ENCODE data around the gene MAST4.

Gene MAST4

DNA sequence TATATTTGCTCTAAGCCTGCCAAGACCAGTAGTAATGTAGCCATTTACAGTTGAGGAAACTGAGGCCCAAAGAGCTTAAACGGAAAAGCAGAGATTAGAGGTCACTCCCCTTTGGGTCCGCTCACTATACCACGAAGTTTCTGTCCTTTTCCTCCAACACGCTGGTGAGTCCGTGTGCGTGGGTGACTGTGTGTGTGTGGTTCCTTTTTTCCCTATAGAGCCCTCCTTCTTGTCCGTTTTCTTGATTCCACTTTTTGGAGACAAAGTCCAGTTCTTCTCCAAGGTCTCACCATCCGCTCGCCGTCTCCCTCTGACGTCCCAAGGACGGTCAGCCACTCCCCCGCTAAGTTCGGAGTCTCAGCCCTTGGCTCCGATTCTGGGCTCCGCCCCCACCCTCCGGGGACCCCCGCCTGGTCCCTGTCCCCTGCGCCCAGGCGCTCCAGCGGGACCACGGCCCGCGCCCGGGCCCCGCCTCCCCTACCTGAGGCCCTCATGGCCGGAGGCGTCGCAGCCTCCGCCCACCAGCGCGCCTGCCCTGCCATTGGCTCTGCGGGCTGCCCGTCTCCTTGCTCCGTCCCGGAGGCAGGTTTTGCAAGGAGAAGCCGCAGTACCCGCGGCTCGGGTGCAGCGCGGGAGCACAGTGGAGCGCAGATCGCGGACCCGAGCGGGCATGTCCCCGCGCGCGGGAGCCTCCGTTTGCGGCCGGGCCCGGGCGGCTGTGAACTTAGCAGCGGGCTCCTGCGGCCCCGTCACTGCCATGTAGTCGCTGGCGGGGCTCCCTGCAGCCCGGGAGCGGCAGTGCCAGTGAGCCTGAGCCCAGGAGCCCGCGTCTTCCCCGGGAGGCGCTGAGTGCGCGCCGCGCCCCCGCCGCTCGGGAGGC lies at the start of gene MAST4:
TSS of gene MAST4 (plus strand) at position 638 of the 880 bp plus-strand sequence. CDS start 263 bp downstream, outside the sequence.
- peak within 1 kb of the TSS; percentile 55 for H3K4me3 ChIP-seq (ENCODE audit: low read depth, low read length)
- DNase-seq (ENCODE audit: low read depth) = peak; percentile 90
- TF ChIP-seq, protein P1, sequence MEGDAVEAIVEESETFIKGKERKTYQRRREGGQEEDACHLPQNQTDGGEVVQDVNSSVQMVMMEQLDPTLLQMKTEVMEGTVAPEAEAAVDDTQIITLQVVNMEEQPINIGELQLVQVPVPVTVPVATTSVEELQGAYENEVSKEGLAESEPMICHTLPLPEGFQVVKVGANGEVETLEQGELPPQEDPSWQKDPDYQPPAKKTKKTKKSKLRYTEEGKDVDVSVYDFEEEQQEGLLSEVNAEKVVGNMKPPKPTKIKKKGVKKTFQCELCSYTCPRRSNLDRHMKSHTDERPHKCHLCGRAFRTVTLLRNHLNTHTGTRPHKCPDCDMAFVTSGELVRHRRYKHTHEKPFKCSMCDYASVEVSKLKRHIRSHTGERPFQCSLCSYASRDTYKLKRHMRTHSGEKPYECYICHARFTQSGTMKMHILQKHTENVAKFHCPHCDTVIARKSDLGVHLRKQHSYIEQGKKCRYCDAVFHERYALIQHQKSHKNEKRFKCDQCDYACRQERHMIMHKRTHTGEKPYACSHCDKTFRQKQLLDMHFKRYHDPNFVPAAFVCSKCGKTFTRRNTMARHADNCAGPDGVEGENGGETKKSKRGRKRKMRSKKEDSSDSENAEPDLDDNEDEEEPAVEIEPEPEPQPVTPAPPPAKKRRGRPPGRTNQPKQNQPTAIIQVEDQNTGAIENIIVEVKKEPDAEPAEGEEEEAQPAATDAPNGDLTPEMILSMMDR (IDR thresholded peaks at IDR 0.05; ENCODE audit: insufficient read depth, low read depth, low read length, missing control alignments) = no peak

DNA sequence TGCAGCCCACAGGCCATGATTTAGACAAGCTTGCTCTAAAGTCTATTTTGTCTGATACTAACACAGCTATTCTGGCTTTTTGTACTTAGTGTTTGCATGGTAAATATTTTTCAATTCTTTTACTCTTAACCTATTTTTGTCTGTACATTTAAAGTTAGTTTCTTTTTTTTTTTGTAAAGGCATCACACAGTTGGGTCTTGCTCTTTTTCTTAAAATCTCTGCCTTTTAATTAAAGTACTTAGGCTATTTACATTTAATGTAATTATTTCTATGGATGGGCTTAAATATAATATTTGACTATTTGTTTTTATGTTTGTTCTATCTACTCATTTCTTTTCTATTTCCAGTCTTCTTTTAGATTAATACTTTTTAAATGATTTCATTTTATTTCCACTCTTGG lies 49.7 kb upstream of the MAST4 start:
- no peak overlapping the region for H3K4me3 ChIP-seq (ENCODE audit: low read depth, low read length)
- no peak for DNase-seq (ENCODE audit: low read depth)
- TF ChIP-seq, protein P1 (IDR thresholded peaks at IDR 0.05; ENCODE audit: insufficient read depth, low read depth, low read length, missing control alignments) = no peak

DNA sequence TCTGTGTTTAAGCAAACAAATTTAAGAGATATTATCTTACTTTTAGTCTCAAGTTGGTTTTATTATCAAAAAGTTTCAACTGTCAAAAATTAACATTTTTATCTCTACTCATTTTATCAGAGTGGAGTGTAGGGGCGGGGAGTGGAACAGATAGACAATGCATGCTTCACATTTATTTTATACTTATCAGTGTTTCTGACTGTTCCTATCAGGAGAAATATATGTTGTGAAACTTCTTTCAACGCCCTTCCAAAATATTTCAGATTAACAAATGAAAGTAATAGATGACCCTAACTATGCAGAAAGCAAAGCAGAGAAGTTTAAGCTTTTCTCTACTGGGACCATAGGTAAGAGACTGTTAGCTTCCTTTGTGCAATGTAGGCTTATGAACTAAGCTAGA lies 44.9 kb upstream of the MAST4 start:
- TF ChIP-seq, protein P1 (IDR thresholded peaks at IDR 0.05; ENCODE audit: insufficient read depth, low read depth, low read length, missing control alignments) = no peak
- DNase-seq (ENCODE audit: low read depth) = no peak
- no peak overlapping the region for H3K4me3 ChIP-seq (ENCODE audit: low read depth, low read length)

DNA sequence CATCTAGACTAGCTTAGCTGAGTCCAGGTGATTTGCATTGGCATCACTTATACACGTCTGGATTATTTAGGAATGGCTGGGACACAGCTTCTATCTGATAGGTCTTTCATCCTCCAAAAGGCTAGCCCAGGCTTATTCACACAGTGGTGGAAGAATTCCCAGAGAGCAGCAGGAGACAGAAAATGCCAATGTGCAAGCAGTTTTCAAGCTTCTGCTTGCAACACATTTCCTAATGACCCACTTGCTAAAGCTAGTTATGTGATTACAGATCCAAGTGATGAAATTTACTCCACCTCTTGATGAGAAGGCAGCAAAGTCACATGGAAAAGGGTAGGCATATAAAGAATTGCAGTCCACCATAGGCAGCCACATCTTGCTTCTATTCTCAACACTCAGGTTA lies 44.2 kb upstream of the MAST4 start:
- TF ChIP-seq, protein P1 (IDR thresholded peaks at IDR 0.05; ENCODE audit: insufficient read depth, low read depth, low read length, missing control alignments) = no peak
- H3K4me3 ChIP-seq (ENCODE audit: low read depth, low read length) = no peak overlapping the region
- DNase-seq (ENCODE audit: low read depth) = no peak

DNA sequence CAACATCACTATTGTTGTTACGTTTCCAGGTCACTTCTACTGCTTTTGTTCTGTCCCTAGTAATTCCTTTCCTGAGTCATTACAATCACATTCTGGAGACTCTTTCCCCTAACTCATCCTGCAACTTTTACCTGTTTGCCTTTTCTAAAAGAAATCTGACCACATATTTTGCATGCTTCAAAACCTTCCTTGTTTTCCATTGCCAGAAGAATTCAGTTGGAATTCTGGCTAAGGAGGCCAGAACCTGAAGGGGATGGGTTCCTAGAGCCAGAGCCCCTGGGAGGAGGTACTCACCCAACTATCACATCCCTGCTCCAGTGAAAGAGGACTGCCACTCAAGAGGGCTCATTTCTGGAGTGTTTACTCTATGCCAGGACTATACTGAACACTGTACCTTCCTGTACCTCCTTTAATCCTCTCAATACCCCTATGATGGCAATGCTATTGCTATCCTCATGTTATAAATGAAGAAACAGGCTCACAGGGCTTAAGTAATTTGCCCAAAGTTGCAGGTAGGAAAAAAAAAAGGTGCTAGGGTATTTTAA lies 42.8 kb upstream of the MAST4 start:
- no peak overlapping the region for H3K4me3 ChIP-seq (ENCODE audit: low read depth, low read length)
- no peak for DNase-seq (ENCODE audit: low read depth)
- TF ChIP-seq, protein P1 (IDR thresholded peaks at IDR 0.05; ENCODE audit: insufficient read depth, low read depth, low read length, missing control alignments) = no peak

DNA sequence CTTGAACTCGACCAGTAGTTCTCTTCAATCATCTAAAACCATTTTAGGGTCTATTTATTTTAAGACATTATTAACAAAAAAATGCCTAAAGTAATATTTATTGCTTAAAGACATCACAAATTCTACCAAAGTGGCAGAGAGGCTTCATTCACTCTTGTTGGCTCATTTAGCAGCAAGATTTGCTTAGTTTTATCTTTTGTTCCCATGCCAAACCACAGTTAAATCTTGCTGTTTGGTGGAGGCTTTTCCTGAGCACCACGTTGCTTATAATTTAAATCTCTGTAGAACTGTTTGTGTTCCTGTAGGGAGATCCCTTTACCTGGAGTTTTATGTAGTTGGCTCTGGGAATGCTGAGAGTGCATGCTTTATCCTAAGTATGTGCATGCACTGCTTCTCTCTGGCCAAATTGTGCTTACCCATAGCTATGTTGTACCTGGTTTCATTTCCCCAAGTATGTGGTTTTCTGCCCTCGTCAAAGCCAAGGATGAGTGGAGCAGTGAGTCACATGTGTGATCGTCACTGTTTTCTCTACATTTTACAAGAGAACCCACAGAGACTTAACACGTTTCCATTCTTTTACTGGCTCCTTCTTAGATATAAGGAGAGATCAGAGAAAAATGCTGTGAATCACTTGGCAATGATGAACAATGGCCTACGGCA lies 42.1 kb upstream of the MAST4 start:
- peak; percentile 53 for DNase-seq (ENCODE audit: low read depth)
- no peak overlapping the region for H3K4me3 ChIP-seq (ENCODE audit: low read depth, low read length)
- TF ChIP-seq, protein P1 (IDR thresholded peaks at IDR 0.05; ENCODE audit: insufficient read depth, low read depth, low read length, missing control alignments) = no peak

All from GM12865 (cell line).